CD4-positive, alpha-beta T cell (primary cell): ENCODE results near the gene CFDP1. TPM values are rescaled to one million over a fixed set of nuclear protein-coding genes. Genes with fewer than 3 reads are reported as not detected.
A peak's percentile ranks its signal among the peaks of the same experiment; 100 is the strongest.

Experiments used
- ATAC-seq: fragments of 200-7000 bp; cut with Tn5 transposase; one replicate; pipeline ENCODE4 v1.10.0; 2022; ENCODE audit warnings: mild to moderate bottlenecking; ENCODE audit not compliant: poor library complexity
- CTCF ChIA-PET: fragments of 350-600 bp; sonication (Branson Sonifier 250); formaldehyde crosslinking; loops from one replicate; lab custom pipeline; 2021; ENCODE audit warnings: antibody characterized with exemption, inconsistent platforms; lab: Charles Lee
- POLR2A ChIA-PET: fragments of 350-600 bp; sonication (Branson Sonifier 250); formaldehyde crosslinking; loops from one replicate; lab custom pipeline; 2021; ENCODE audit warnings: antibody characterized with exemption, inconsistent platforms; lab: Charles Lee
- DNase-seq, 14 experiments: peaks; one replicate each; pipeline ENCODE4 v3.0.0-alpha.2; 2013 to 2020; ENCODE audit warnings: mixed read lengths in 2 of 14
- H3K27ac ChIP-seq, 2 donors: one replicate each; pipeline versions ENCODE4 v1.5.1 to v1.7.0; 2013; ENCODE audit warnings: low read length in 2 of 2, low read depth in 1 of 2, mild to moderate bottlenecking in 1 of 2
- H3K27me3 ChIP-seq, 2 experiments: 1 replicate in 1 of 2; 2 replicates in 1 of 2; pipeline versions ENCODE4 v1.6.1 to v1.7.0; 2013; ENCODE audit warnings: low read length in 2 of 2, control low read depth in 1 of 2, mild to moderate bottlenecking in 1 of 2, moderate library complexity in 1 of 2; ENCODE audit not compliant: insufficient read depth in 2 of 2, control insufficient read depth in 1 of 2
- H3K36me3 ChIP-seq: one replicate; pipeline ENCODE4 v1.6.1; 2013; ENCODE audit warnings: low read length, control low read depth; ENCODE audit not compliant: insufficient read depth
- H3K4me1 ChIP-seq: one replicate; pipeline ENCODE4 v1.6.1; 2013; ENCODE audit warnings: low read length, control low read depth; ENCODE audit not compliant: insufficient read depth
- H3K4me3 ChIP-seq: one replicate; pipeline ENCODE4 v1.5.1; 2013; ENCODE audit warnings: mild to moderate bottlenecking, low read length, moderate library complexity
- H3K9me3 ChIP-seq, 2 experiments: 1 replicate in 1 of 2; 2 replicates in 1 of 2; pipeline versions ENCODE4 v1.6.1 to v1.7.0; 2013; ENCODE audit warnings: low read length in 2 of 2, mild to moderate bottlenecking in 2 of 2, control low read depth in 1 of 2, moderate library complexity in 1 of 2; ENCODE audit not compliant: control insufficient read depth in 1 of 2, insufficient read depth in 1 of 2
- H3K27ac Mint-ChIP-seq: one replicate; pipeline ENCODE4 v1.8.0; 2020; ENCODE audit warnings: mixed read lengths
- H3K27me3 Mint-ChIP-seq: one replicate; pipeline ENCODE4 v1.8.0; 2021; ENCODE audit warnings: mixed read lengths
- H3K36me3 Mint-ChIP-seq: one replicate; pipeline ENCODE4 v1.8.0; 2021; ENCODE audit warnings: low read depth, mixed read lengths
- H3K4me1 Mint-ChIP-seq: one replicate; pipeline ENCODE4 v1.8.0; 2021; ENCODE audit warnings: low read depth, mixed read lengths
- H3K4me3 Mint-ChIP-seq: one replicate; pipeline ENCODE4 v1.8.0; 2020; ENCODE audit warnings: mild to moderate bottlenecking, mixed read lengths
- H3K9me3 Mint-ChIP-seq: one replicate; pipeline ENCODE4 v1.8.0; 2020; ENCODE audit warnings: mixed read lengths
- CTCF ChIP-seq: fragments of 200-600 bp; IDR thresholded peaks from one replicate; pipeline ENCODE4 v1.8.0; 2022; ENCODE audit warnings: antibody characterized with exemption, mild to moderate bottlenecking
- intact Hi-C, 2 experiments: fragments of 100-400 bp; cut with DNase I in 1 of 2; cut with micrococcal nuclease in 1 of 2; formaldehyde crosslinking; loops; one replicate each; pipeline versions ENCODE4 v1.15.1 to v1.9.0; 2023 to 2025; cut with DNase I, micrococcal nuclease
- total RNA-seq, 174 experiments: library from RNA in 2 of 174; stranded (reverse) in 2 of 174; gene quantifications; one replicate each; pipeline ENCODE4 v1.2.3 and lab custom pipeline; 2021 to 2026

Gene CFDP1
- total RNA-seq, 2 experiments from 2014 or later = 23.0 to 25.5 TPM

- no peak overlapping the region for H3K27ac ChIP-seq
- H3K36me3 ChIP-seq = peaks cover 30% of the 10 kb centered on the region
- Mint-ChIP-seq H3K4me3 (no peak overlapping the region), H3K36me3 (peaks cover 49% of the 10 kb centered on the region), H3K9me3 (no peaks in the 10 kb centered on the region), H3K27ac (no peak overlapping the region), H3K4me1 (peaks cover 38% of the 10 kb centered on the region), H3K27me3 (no peaks in the 10 kb centered on the region)
- ChIA-PET CTCF (no interaction called here), POLR2A (interaction anchor here (0.8 kb wide), 3 partner anchors 12 to 77 kb away, joined by 3 to 4 read pairs (median 3); no protein-coding TSS in a partner anchor)
- no peaks in the 10 kb centered on the region for H3K9me3 ChIP-seq
- no peak for TF ChIP-seq CTCF
- DNase-seq (peak in 10 of 14 experiments; percentile 6 to 54 (median 37)), ATAC-seq (peak; percentile 77)
- peaks cover 14% of the 10 kb centered on the region for H3K4me1 ChIP-seq
- intact Hi-C loops = no loop called here
- H3K27me3 ChIP-seq = no peaks in the 10 kb centered on the region
- no peak overlapping the region for H3K4me3 ChIP-seq
Observed at GRCh38 chr16:75305364-75306098, 127.8 kb downstream of the CFDP1 start.

- ChIA-PET POLR2A (interaction anchor here (0.8 kb wide), 3 partner anchors 11 to 78 kb away, joined by 3 to 4 read pairs (median 3); no protein-coding TSS in a partner anchor), CTCF (no interaction called here)
- H3K9me3 Mint-ChIP-seq = no peaks in the 10 kb centered on the region
- H3K4me3 Mint-ChIP-seq = no peak overlapping the region
- no peaks in the 10 kb centered on the region for H3K27me3 Mint-ChIP-seq
- DNase-seq = no peak
- Histone ChIP-seq H3K4me3 (no peak overlapping the region), H3K4me1 (peaks cover 14% of the 10 kb centered on the region), H3K27ac (no peak overlapping the region), H3K9me3 (no peaks in the 10 kb centered on the region), H3K27me3 (no peaks in the 10 kb centered on the region), H3K36me3 (peaks cover 32% of the 10 kb centered on the region)
- no peak overlapping the region for H3K27ac Mint-ChIP-seq
- peaks cover 56% of the 10 kb centered on the region for H3K36me3 Mint-ChIP-seq
- intact Hi-C loops = no loop called here
- ATAC-seq = no peak
- peaks cover 38% of the 10 kb centered on the region for H3K4me1 Mint-ChIP-seq
- no peak for TF ChIP-seq CTCF
Observed at GRCh38 chr16:75304521-75305363, 128.6 kb downstream of the CFDP1 start.

GRCh38 chr16:75301804-75302203 lies 131.5 kb downstream of the CFDP1 start:
- no peaks in the 10 kb centered on the region for H3K27me3 ChIP-seq
- H3K27ac ChIP-seq = no peak overlapping the region
- POLR2A ChIA-PET = no interaction called here
- no peak for TF ChIP-seq CTCF
- Mint-ChIP-seq H3K4me3 (no peak overlapping the region), H3K27ac (no peak overlapping the region), H3K4me1 (peaks cover 22% of the 10 kb centered on the region), H3K9me3 (no peaks in the 10 kb centered on the region), H3K36me3 (peaks cover 78% of the 10 kb centered on the region), H3K27me3 (no peaks in the 10 kb centered on the region)
- peaks cover 53% of the 10 kb centered on the region for H3K36me3 ChIP-seq
- peaks cover 14% of the 10 kb centered on the region for H3K4me1 ChIP-seq
- ATAC-seq (no peak), DNase-seq (no peak)
- CTCF ChIA-PET = no interaction called here
- no peaks in the 10 kb centered on the region for H3K9me3 ChIP-seq
- intact Hi-C loops = no loop called here
- no peak overlapping the region for H3K4me3 ChIP-seq
